ENCODE results near the gene UVSSA.

GRCh38 chr4:1408418-1408817, 61.4 kb downstream of the UVSSA start:
- TF ChIP-seq EZH2phosphoT487 (IDR thresholded peaks at IDR 0.05; ENCODE audit: insufficient read depth, low read depth) = 0 out of 2 replicates have a peak, but pooled peaks have one; percentile 15
- no peak for TF ChIP-seq EZH2 (IDR thresholded peaks at IDR 0.05; ENCODE audit: insufficient read depth, poor library complexity, severe bottlenecking)
